ENCODE data around the gene AGTPBP1. TPM values are rescaled to one million over a fixed set of nuclear protein-coding genes. Genes with fewer than 3 reads are reported as not detected.

AGTPBP1 gene
- total and polyA plus RNA-seq, 2 experiments from 2014 or later, result 31.4 to 58.0 TPM

- no peak overlapping the region for H3K4me3 Mint-ChIP-seq
- no peak for TF ChIP-seq ZNF114 (CRISPR knock-in tag; IDR thresholded peaks at IDR 0.05)
- no peak for TF ChIP-seq STAT1 (IDR thresholded peaks at IDR 0.05; ENCODE audit: unreplicated experiment)
- no peak for TF ChIP-seq CTCF (conservative IDR thresholded peaks at IDR 0.05; ENCODE audit: low read depth in 2 of 2)
- TF ChIP-seq JUNB (IDR thresholded peaks at IDR 0.05; ENCODE audit: unreplicated experiment), result no peak
- no peak for TF ChIP-seq REST (IDR thresholded peaks at IDR 0.05; ENCODE audit: unreplicated experiment)
- no peak for TF ChIP-seq EZH2phosphoT487 (IDR thresholded peaks at IDR 0.05; ENCODE audit: unreplicated experiment)
- TF ChIP-seq NANOG (IDR thresholded peaks at IDR 0.05; ENCODE audit: borderline replicate concordance), result no peak
- no peak for TF ChIP-seq EZH2 (IDR thresholded peaks at IDR 0.05; ENCODE audit: low read depth, unreplicated experiment)
- TF ChIP-seq ETS1 (IDR thresholded peaks at IDR 0.05), result no peak
- no peak for TF ChIP-seq POLR2AphosphoS5 (IDR thresholded peaks at IDR 0.05; ENCODE audit: low read depth)
- TF ChIP-seq ZNF462 (CRISPR knock-in tag; IDR thresholded peaks at IDR 0.05), result no peak
- no peak for TF ChIP-seq ZNF331 (CRISPR knock-in tag; IDR thresholded peaks at IDR 0.05; ENCODE audit: low read depth)
- TF ChIP-seq CREB1 (CRISPR knock-in tag; IDR thresholded peaks at IDR 0.05; ENCODE audit: low read depth), result no peak
- Histone ChIP-seq H3K4me3 (no peak overlapping the region), H3F3A (replicated peaks; ENCODE audit: low read depth) (no peaks in the 10 kb centered on the region), H3K79me2 (replicated peaks; ENCODE audit: insufficient read depth) (peaks cover 100% of the 10 kb centered on the region), H3K4me2 (no peak overlapping the region), H3K9me2 (ENCODE audit: insufficient read depth) (no peaks in the 10 kb centered on the region), H3K4me1 (ENCODE audit: insufficient read depth) (peaks cover 8% of the 10 kb centered on the region), H4K20me1 (replicated peaks; ENCODE audit: insufficient read depth) (0 out of 2 replicates have a peak, but pooled peaks cover 7% of the 10 kb centered on the region), H2AFZ (no peak overlapping the region), H3K27me3 (ENCODE audit: insufficient read depth) (no peaks in the 10 kb centered on the region), H3K36me3 (ENCODE audit: insufficient read depth) (no peaks in the 10 kb centered on the region), H3K27ac (ENCODE audit: low read depth) (no peak overlapping the region)
- 0 out of 2 replicates have a peak overlapping the region, but pooled peaks have one; percentile 3 for H3K27ac Mint-ChIP-seq
- no peaks in the 10 kb centered on the region for H3K36me3 Mint-ChIP-seq (ENCODE audit: low read depth)
- peaks cover 11% of the 10 kb centered on the region for H3K4me1 Mint-ChIP-seq
- DNase-seq (ENCODE audit: low spot score) (no peak), ATAC-seq (no peak)
- H3K27me3 Mint-ChIP-seq (ENCODE audit: insufficient read depth, low read depth, poor library complexity), result peaks cover 2% of the 10 kb centered on the region
- H3K9me3 Mint-ChIP-seq, result no peaks in the 10 kb centered on the region
These were observed 11.9 kb downstream of the AGTPBP1 start for GRCh38 chr9:85729882-85730281.
